ENCODE measurements around the gene WWOX.

DNA sequence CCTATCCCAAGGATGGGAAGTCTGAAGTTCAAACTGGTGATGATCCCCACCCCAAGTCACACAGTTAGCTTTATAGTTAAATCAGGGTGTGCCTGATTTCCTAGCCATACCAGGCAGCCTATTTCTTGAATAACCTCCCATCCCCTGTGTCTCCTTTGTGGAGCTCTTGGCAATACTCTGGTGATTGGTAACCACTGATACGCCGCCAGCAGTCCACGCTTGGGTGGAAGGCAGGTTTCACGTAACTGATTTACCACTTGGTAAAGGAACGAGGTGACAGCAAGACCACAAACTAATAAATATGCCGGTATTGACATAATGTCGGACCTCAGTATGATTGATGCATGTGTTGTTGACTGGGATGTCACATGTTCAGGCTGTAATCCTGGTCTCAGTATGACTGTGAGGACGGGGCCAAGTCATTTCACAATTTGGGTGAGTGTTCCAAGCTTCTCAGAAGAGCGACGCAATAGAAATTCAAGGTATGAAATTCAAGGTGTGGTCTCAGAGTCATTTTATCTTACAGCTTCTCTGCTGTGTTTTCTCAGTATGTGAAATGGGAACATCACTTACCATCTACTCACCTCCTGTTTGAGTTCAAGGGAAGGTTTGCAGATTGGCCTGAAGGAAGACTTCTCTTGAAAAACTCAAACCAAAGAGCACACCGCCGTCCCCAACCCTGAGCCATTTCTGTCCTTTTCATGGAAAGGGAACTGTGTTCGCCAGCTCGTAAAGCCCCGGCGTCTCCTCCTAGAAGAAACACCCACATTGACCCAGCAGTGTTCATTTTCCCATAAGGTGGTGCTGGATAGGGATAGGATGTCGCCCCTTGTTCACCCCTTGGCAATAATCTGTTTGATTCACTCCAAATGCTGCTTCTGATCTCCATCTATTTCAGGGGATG, 678.9 kb downstream of the WWOX start:
- TF ChIP-seq, protein P1, sequence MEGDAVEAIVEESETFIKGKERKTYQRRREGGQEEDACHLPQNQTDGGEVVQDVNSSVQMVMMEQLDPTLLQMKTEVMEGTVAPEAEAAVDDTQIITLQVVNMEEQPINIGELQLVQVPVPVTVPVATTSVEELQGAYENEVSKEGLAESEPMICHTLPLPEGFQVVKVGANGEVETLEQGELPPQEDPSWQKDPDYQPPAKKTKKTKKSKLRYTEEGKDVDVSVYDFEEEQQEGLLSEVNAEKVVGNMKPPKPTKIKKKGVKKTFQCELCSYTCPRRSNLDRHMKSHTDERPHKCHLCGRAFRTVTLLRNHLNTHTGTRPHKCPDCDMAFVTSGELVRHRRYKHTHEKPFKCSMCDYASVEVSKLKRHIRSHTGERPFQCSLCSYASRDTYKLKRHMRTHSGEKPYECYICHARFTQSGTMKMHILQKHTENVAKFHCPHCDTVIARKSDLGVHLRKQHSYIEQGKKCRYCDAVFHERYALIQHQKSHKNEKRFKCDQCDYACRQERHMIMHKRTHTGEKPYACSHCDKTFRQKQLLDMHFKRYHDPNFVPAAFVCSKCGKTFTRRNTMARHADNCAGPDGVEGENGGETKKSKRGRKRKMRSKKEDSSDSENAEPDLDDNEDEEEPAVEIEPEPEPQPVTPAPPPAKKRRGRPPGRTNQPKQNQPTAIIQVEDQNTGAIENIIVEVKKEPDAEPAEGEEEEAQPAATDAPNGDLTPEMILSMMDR (conservative IDR thresholded peaks at IDR 0.05): no peak
- no peak for TF ChIP-seq EZH2 (IDR thresholded peaks at IDR 0.05; ENCODE audit: low read depth)

All from PC-9 (cell line).